Stomach (tissue), 9 donors: ENCODE data around the gene EIF4G1. TPM values are rescaled to one million over a fixed set of nuclear protein-coding genes. Genes with fewer than 3 reads are reported as not detected.

ENCODE experiments used
- DNase-seq, 2 donors: peaks; one replicate each; pipeline versions ENCODE4 v3.0.0 to v3.0.0-alpha.2; 2013 to 2019
- H3K27ac ChIP-seq, 5 donors: fragments of 200-600 bp in 4 of 5; sonication (generic) in 4 of 5; one replicate each; pipeline ENCODE4 v1.5.1; 2013 to 2019; ENCODE audit warnings: mild to moderate bottlenecking in 1 of 5, moderate library complexity in 1 of 5
- H3K27me3 ChIP-seq, 3 donors: fragments of 200-600 bp; sonication (generic); one replicate each; pipeline ENCODE4 v1.5.1; 2017 to 2019; ENCODE audit warnings: mixed run types in 1 of 3
- H3K36me3 ChIP-seq, 4 donors: fragments of 200-600 bp; sonication (generic); 1 replicate in 3 of 4; 2 replicates in 1 of 4; pipeline ENCODE4 v1.5.1; 2016 to 2019
- H3K4me1 ChIP-seq, 4 donors: fragments of 200-600 bp; sonication (generic); one replicate each; pipeline ENCODE4 v1.5.1; 2016 to 2019
- H3K4me3 ChIP-seq, 4 donors: fragments of 200-600 bp; sonication (generic) in 3 of 4; one replicate each; pipeline ENCODE4 v1.5.1; 2016 to 2019; ENCODE audit warnings: mild to moderate bottlenecking in 1 of 4
- H3K9me3 ChIP-seq, 4 donors: fragments of 200-600 bp; sonication (generic); one replicate each; pipeline ENCODE4 v1.5.1; 2016 to 2019
- CTCF ChIP-seq, 7 experiments: fragments of 450-650 bp in 4 of 7; fragments of 200-600 bp in 3 of 7; sonication (generic) in 3 of 7; IDR thresholded peaks; one replicate each; pipeline ENCODE4 v1.5.1; 2016 to 2019; ENCODE audit warnings: antibody characterized with exemption in 7 of 7, control low read depth in 2 of 7, mild to moderate bottlenecking in 1 of 7
- EP300 ChIP-seq: sonication (generic); formaldehyde crosslinking; IDR thresholded peaks from one replicate; pipeline ENCODE4 v1.6.1; 2017; ENCODE audit warnings: antibody characterized with exemption
- POLR2A ChIP-seq, 4 donors: fragments of 450-650 bp; IDR thresholded peaks; one replicate each; pipeline ENCODE4 v1.6.1; 2016; ENCODE audit warnings: antibody characterized with exemption in 4 of 4, control low read depth in 2 of 4, mild to moderate bottlenecking in 1 of 4, moderate library complexity in 1 of 4
- POLR2AphosphoS5 ChIP-seq, 3 donors: sonication (generic); formaldehyde crosslinking; IDR thresholded peaks; one replicate each; pipeline ENCODE4 v1.6.1; 2016; ENCODE audit warnings: antibody characterized with exemption in 3 of 3
- WGBS, 5 donors: extraction: QIAGEN DNeasy Blood & Tissue Kit in 3 of 5; methylation state at CpG; one replicate each; pipeline versions ENCODE4 v1.1.5 to v1.1.7; 2013 to 2018; 5-methylcytosine and 5-hydroxymethylcytosine counted together
- intact Hi-C: fragments of 100-400 bp; cut with DNase I; formaldehyde crosslinking; loops from one replicate; pipeline ENCODE4 v1.15.1; 2023; ENCODE audit warnings: low total_unique reads
- polyA plus RNA-seq, 3 donors: library from polyadenylated mRNA; stranded (reverse); fragments of 200-250 nt; gene quantifications; one replicate each; pipeline ENCODE4 v1.2.3, GENCODE V29; 2013
- total RNA-seq, 5 donors: library from RNA; depleted of rRNA; stranded (reverse); fragments of >200 nt; gene quantifications; one replicate each; pipeline versions ENCODE4 v1.1.0 to v1.2.3, GENCODE V29; 2014 to 2016
- donor health status: healthy with polysubstance abuse.
- donor health status: Bipolar disorder and iron deficiency.
- donor health status: healthy.

Gene EIF4G1
- total and polyA plus RNA-seq, 8 donors: 86.5 to 572 (median 181) TPM

GRCh38 chr3:184353546-184353941 is 39.1 kb downstream of the EIF4G1 start:
- Histone ChIP-seq H3K36me3 (peaks cover 0 to 46% (median 22%) of the 10 kb centered on the region in 4 donors), H3K4me1 (peaks cover 5 to 22% (median 18%) of the 10 kb centered on the region in 4 donors), H3K27ac (no peak overlapping the region), H3K27me3 (no peaks in the 10 kb centered on the region), H3K4me3 (no peak overlapping the region), H3K9me3 (no peaks in the 10 kb centered on the region)
- intact Hi-C loops: loop anchor here (10.0 kb wide), 1 partner anchor 49 kb away; no protein-coding TSS in a partner anchor
- TF ChIP-seq POLR2A (IDR thresholded peaks at IDR 0.05) (no peak), POLR2AphosphoS5 (IDR thresholded peaks at IDR 0.05) (no peak)
- DNase-seq: no peak
- 87 to 96% (median 93%) methylated on average over 9 to 11 of the region's 11 CpGs; no CpG with 5 or more reads in 1 of the 5 donors for whole genome bisulfite sequencing, 5 donors

GRCh38 chr3:184354121-184354728 is 39.8 kb downstream of the EIF4G1 start:
- 54 to 81% (median 57%) methylated on average over 11 to 18 of the region's 18 CpGs for WGBS, 5 donors
- no peaks in the 10 kb centered on the region for H3K9me3 ChIP-seq
- H3K27ac ChIP-seq: no peak overlapping the region
- H3K4me1 ChIP-seq: peaks cover 5 to 28% (median 18%) of the 10 kb centered on the region in 4 donors
- intact Hi-C loops: loop anchor here (10.0 kb wide), 1 partner anchor 49 kb away; no protein-coding TSS in a partner anchor
- TF ChIP-seq POLR2A (IDR thresholded peaks at IDR 0.05) (no peak), POLR2AphosphoS5 (IDR thresholded peaks at IDR 0.05) (no peak), CTCF (IDR thresholded peaks at IDR 0.05) (peak in 5 of 7 experiments; percentile 30 to 79 (median 63)), EP300 (no peak)
- peaks cover 0 to 46% (median 22%) of the 10 kb centered on the region in 4 donors for H3K36me3 ChIP-seq
- no peaks in the 10 kb centered on the region for H3K27me3 ChIP-seq
- H3K4me3 ChIP-seq: no peak overlapping the region
- DNase-seq: peak; percentile 58 to 75

GRCh38 chr3:184354754-184355153 is 40.3 kb downstream of the EIF4G1 start:
- Histone ChIP-seq H3K27me3 (no peaks in the 10 kb centered on the region), H3K27ac (no peak overlapping the region), H3K4me3 (no peak overlapping the region), H3K9me3 (no peaks in the 10 kb centered on the region), H3K36me3 (peaks cover 0 to 46% (median 22%) of the 10 kb centered on the region in 4 donors), H3K4me1 (peaks cover 5 to 33% (median 18%) of the 10 kb centered on the region in 4 donors)
- intact Hi-C loops: loop anchor here (10.0 kb wide), 1 partner anchor 50 kb away; no protein-coding TSS in a partner anchor
- no peak for DNase-seq
- TF ChIP-seq POLR2AphosphoS5 (IDR thresholded peaks at IDR 0.05): no peak
- TF ChIP-seq EP300: no peak
- no peak for TF ChIP-seq POLR2A (IDR thresholded peaks at IDR 0.05)
- TF ChIP-seq CTCF (IDR thresholded peaks at IDR 0.05): no peak
- 77 to 87% (median 81%) methylated on average over 6 to 8 of the region's 8 CpGs for WGBS, 5 donors

GRCh38 chr3:184355261-184356040 is 41.0 kb downstream of the EIF4G1 start:
- Histone ChIP-seq H3K4me3 (no peak overlapping the region), H3K9me3 (no peaks in the 10 kb centered on the region), H3K27me3 (no peaks in the 10 kb centered on the region), H3K27ac (no peak overlapping the region), H3K36me3 (peaks cover 0 to 46% (median 22%) of the 10 kb centered on the region in 4 donors), H3K4me1 (peaks cover 6 to 40% (median 20%) of the 10 kb centered on the region in 4 donors)
- intact Hi-C loops: loop anchor here (10.0 kb wide), 1 partner anchor 51 kb away; no protein-coding TSS in a partner anchor
- WGBS, 5 donors: 80 to 89% (median 84%) methylated on average over 10 to 18 of the region's 18 CpGs
- DNase-seq: no peak
- TF ChIP-seq CTCF (IDR thresholded peaks at IDR 0.05) (no peak), POLR2AphosphoS5 (IDR thresholded peaks at IDR 0.05) (no peak), EP300 (no peak), POLR2A (IDR thresholded peaks at IDR 0.05) (no peak)
